B cell (primary cell): ENCODE results near the gene ADGRD1. TPM values are rescaled to one million over a fixed set of nuclear protein-coding genes. Genes with fewer than 3 reads are reported as not detected.

Source experiments
- ATAC-seq: fragments of 200-7000 bp; cut with Tn5 transposase; one replicate; pipeline ENCODE4 v1.10.0; 2021; ENCODE audit warnings: low read depth, mild to moderate bottlenecking, moderate number of reproducible peaks, moderate library complexity
- CTCF ChIA-PET: fragments of 350-600 bp; sonication (Branson Sonifier 250); formaldehyde crosslinking; loops from one replicate; lab custom pipeline; 2021; ENCODE audit warnings: antibody characterized with exemption, inconsistent platforms; lab: Charles Lee
- POLR2A ChIA-PET: fragments of 350-600 bp; sonication (Branson Sonifier 250); formaldehyde crosslinking; loops from one replicate; lab custom pipeline; 2021; ENCODE audit warnings: antibody characterized with exemption; lab: Charles Lee
- DNase-seq: peaks from one replicate; pipeline ENCODE4 v3.0.0; 2013
- H2AFZ ChIP-seq: 2 replicates; pipeline ENCODE4 v1.6.1; 2012; ENCODE audit warnings: mild to moderate bottlenecking, low read depth, low read length; ENCODE audit not compliant: insufficient read depth, poor library complexity, severe bottlenecking
- H3K27ac ChIP-seq, 2 donors: 1 replicate in 1 of 2; 2 replicates in 1 of 2; pipeline ENCODE4 v1.5.1; 2012 to 2013; ENCODE audit warnings: low read length in 2 of 2, mild to moderate bottlenecking in 2 of 2, moderate library complexity in 1 of 2
- H3K27me3 ChIP-seq, 4 experiments: fragments of 200-600 bp in 1 of 4; sonication (generic) in 1 of 4; replicated peaks in 1 of 4; 1 replicate in 2 of 4; 2 replicates in 2 of 4; pipeline versions ENCODE4 v1.6.1 to v1.7.0; 2013 to 2016; ENCODE audit warnings: low read length in 3 of 4, mild to moderate bottlenecking in 2 of 4, mixed read lengths in 1 of 4, moderate library complexity in 1 of 4; ENCODE audit not compliant: insufficient read depth in 4 of 4, control insufficient read depth in 3 of 4; ENCODE audit errors: control extremely low read depth in 1 of 4
- H3K36me3 ChIP-seq, 2 experiments: replicated peaks in 1 of 2; 1 replicate in 1 of 2; 2 replicates in 1 of 2; pipeline versions ENCODE4 v1.6.1 to v1.7.1; 2013; ENCODE audit warnings: low read length in 1 of 2; ENCODE audit not compliant: insufficient read depth in 2 of 2, control insufficient read depth in 1 of 2; ENCODE audit errors: control extremely low read depth in 1 of 2, extremely low read depth in 1 of 2
- H3K4me1 ChIP-seq, 2 donors: fragments of 200-600 bp in 1 of 2; sonication (generic) in 1 of 2; 1 replicate in 1 of 2; 2 replicates in 1 of 2; pipeline versions ENCODE4 v1.5.1 to v1.6.1; 2013 to 2017; ENCODE audit warnings: low read length in 2 of 2; ENCODE audit not compliant: control insufficient read depth in 2 of 2, insufficient read depth in 2 of 2
- H3K4me2 ChIP-seq: replicated peaks from 2 replicates; pipeline ENCODE3; 2012; ENCODE audit warnings: mild to moderate bottlenecking, low read depth, low read length; ENCODE audit not compliant: poor library complexity, severe bottlenecking
- H3K4me3 ChIP-seq, 5 experiments: fragments of 200-600 bp in 1 of 5; sonication (generic) in 1 of 5; 1 replicate in 3 of 5; 2 replicates in 2 of 5; pipeline versions ENCODE4 v1.5.1 to v1.7.0; 2011 to 2016; ENCODE audit warnings: low read length in 4 of 5, mild to moderate bottlenecking in 4 of 5, low read depth in 2 of 5, control low read depth in 1 of 5, moderate library complexity in 1 of 5; ENCODE audit not compliant: insufficient read depth in 1 of 5; ENCODE audit errors: control extremely low read depth in 1 of 5, extremely low read depth in 1 of 5
- H3K79me2 ChIP-seq: fragments of 200-600 bp; sonication (generic); one replicate; pipeline ENCODE4 v1.6.0; 2016; ENCODE audit warnings: low read length; ENCODE audit not compliant: control insufficient read depth, insufficient read depth
- H3K9ac ChIP-seq: fragments of 200-600 bp; sonication (generic); 2 replicates; pipeline ENCODE4 v1.6.1; 2017; ENCODE audit warnings: mild to moderate bottlenecking, low read length, moderate library complexity
- H3K9me3 ChIP-seq, 3 donors: one replicate each; pipeline versions ENCODE4 v1.6.1 to v1.7.1; 2013; ENCODE audit warnings: low read length in 2 of 3; ENCODE audit not compliant: control insufficient read depth in 2 of 3, insufficient read depth in 1 of 3; ENCODE audit errors: control extremely low read depth in 1 of 3
- H4K20me1 ChIP-seq: 2 replicates; pipeline ENCODE4 v1.6.0; 2012; ENCODE audit warnings: mild to moderate bottlenecking, low read length; ENCODE audit not compliant: insufficient read depth, control insufficient read depth, poor library complexity, severe bottlenecking
- H3K27ac Mint-ChIP-seq: one replicate; pipeline ENCODE4 v1.8.0; 2021; ENCODE audit warnings: mixed read lengths
- H3K27me3 Mint-ChIP-seq: one replicate; pipeline ENCODE4 v1.8.0; 2021; ENCODE audit warnings: mixed read lengths
- H3K4me1 Mint-ChIP-seq: one replicate; pipeline ENCODE4 v1.8.0; 2021; ENCODE audit warnings: mixed read lengths
- H3K4me3 Mint-ChIP-seq: one replicate; pipeline ENCODE4 v1.8.0; 2021; ENCODE audit warnings: mixed read lengths
- H3K9me3 Mint-ChIP-seq: one replicate; pipeline ENCODE4 v1.8.0; 2022; ENCODE audit warnings: mixed read lengths; ENCODE audit not compliant: insufficient read depth
- EZH2 ChIP-seq: IDR thresholded peaks from 2 replicates; pipeline ENCODE4 v1.6.1; 2012; ENCODE audit warnings: borderline replicate concordance, low read depth, mild to moderate bottlenecking, moderate library complexity, low read length; ENCODE audit not compliant: insufficient read depth, poor library complexity, severe bottlenecking
- WGBS: methylation state at CpG from one replicate; pipeline ENCODE4 v1.1.5; 2013; ENCODE audit warnings: missing lambda C conversion rate; ENCODE audit not compliant: insufficient coverage; 5-methylcytosine and 5-hydroxymethylcytosine counted together
- intact Hi-C: fragments of 100-400 bp; cut with micrococcal nuclease; formaldehyde crosslinking; loops from one replicate; pipeline ENCODE4 v1.10.0; 2022
- polyA plus RNA-seq: library from polyadenylated mRNA; depleted of rRNA; stranded (reverse); fragments of >200 nt; gene quantifications from 2 replicates; pipeline ENCODE4 v1.2.3, GENCODE V29; 2012
- total RNA-seq, 2 donors: library from RNA; stranded (reverse); fragments of 120-200 nt in 1 of 2; gene quantifications; 1 replicate in 1 of 2; 2 replicates in 1 of 2; pipeline versions ENCODE4 v1.2.3 to v1.2.4, GENCODE V29; 2013 to 2022
- TF ChIP-seq, protein P1 (sequence below): fragments of 200-600 bp; IDR thresholded peaks from one replicate; pipeline ENCODE4 v1.8.0; 2022; ENCODE audit warnings: antibody characterized with exemption, mild to moderate bottlenecking

Gene ADGRD1
- total and polyA plus RNA-seq, 2 donors (not counting 1 experiment from before 2014, with no cell fraction given): 1.1 to 2.2 TPM

DNA sequence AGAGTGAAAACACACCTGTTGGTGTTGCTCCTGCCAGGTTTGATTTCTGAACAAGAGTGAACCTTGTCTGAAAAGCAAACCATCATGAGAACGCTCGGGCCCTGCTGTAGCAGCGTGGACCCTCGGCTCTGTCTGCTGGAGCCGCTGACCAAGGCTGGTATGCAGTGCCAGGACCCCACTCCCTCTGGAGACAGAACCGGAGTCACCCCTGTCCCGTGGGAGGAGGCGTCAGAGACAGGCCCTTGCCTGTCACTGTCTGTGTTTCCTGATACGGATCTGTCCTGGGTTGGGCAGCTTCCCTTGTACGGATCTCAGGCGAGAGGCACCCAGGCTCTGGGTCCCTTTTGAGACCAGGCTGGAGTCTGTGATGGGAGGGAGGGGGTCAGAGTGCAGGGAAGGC, 111.6 kb downstream of the ADGRD1 start:
- Histone ChIP-seq H3K4me3 (no peak overlapping the region), H3K9me3 (no peaks in the 10 kb centered on the region), H3K79me2 (no peaks in the 10 kb centered on the region), H3K4me2 (no peak overlapping the region), H3K36me3 (no peaks in the 10 kb centered on the region), H3K27ac (no peak overlapping the region), H3K4me1 (peaks cover 0 to 3% of the 10 kb centered on the region in 2 donors), H4K20me1 (no peaks in the 10 kb centered on the region), H3K27me3 (peaks cover 0 to 7% (median 1%) of the 10 kb centered on the region in 4 experiments), H2AFZ (no peak overlapping the region), H3K9ac (no peak overlapping the region)
- intact Hi-C loops: no loop called here
- WGBS: 87% methylated on average over 11 of the region's 11 CpGs
- H3K27ac Mint-ChIP-seq: no peak overlapping the region
- H3K4me1 Mint-ChIP-seq: no peaks in the 10 kb centered on the region
- peaks cover 14% of the 10 kb centered on the region for H3K27me3 Mint-ChIP-seq
- no peaks in the 10 kb centered on the region for H3K9me3 Mint-ChIP-seq
- no peak overlapping the region for H3K4me3 Mint-ChIP-seq
- DNase-seq (no peak), ATAC-seq (no peak)
- POLR2A ChIA-PET: no interaction called here
- TF ChIP-seq, protein P1, sequence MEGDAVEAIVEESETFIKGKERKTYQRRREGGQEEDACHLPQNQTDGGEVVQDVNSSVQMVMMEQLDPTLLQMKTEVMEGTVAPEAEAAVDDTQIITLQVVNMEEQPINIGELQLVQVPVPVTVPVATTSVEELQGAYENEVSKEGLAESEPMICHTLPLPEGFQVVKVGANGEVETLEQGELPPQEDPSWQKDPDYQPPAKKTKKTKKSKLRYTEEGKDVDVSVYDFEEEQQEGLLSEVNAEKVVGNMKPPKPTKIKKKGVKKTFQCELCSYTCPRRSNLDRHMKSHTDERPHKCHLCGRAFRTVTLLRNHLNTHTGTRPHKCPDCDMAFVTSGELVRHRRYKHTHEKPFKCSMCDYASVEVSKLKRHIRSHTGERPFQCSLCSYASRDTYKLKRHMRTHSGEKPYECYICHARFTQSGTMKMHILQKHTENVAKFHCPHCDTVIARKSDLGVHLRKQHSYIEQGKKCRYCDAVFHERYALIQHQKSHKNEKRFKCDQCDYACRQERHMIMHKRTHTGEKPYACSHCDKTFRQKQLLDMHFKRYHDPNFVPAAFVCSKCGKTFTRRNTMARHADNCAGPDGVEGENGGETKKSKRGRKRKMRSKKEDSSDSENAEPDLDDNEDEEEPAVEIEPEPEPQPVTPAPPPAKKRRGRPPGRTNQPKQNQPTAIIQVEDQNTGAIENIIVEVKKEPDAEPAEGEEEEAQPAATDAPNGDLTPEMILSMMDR: no peak
- TF ChIP-seq EZH2: no peak
- CTCF ChIA-PET: no interaction called here

DNA sequence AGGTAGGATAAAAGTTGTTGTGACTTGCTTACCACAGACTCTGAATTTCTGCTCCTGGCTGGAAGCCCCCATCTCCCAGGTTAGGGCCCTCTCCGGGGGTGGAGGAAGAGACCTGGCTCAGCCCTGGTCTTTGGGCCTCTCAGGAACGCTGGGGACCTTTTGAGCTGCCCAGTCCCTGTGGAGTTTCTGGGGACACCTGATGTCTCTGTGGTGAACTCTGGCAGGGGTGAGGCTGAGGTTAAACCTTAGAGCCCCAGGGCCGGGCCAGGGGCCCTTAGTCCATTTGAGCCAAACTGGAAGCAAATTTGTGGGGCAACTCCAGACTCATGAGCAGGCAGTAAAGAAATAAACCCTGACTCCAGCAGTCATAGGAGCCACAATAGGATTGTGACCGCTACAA, 112.1 kb downstream of the ADGRD1 start:
- Mint-ChIP-seq H3K4me3 (no peak overlapping the region), H3K27me3 (peaks cover 14% of the 10 kb centered on the region), H3K27ac (no peak overlapping the region), H3K4me1 (no peaks in the 10 kb centered on the region), H3K9me3 (no peaks in the 10 kb centered on the region)
- Histone ChIP-seq H3K27ac (no peak overlapping the region), H3K4me1 (peaks cover 0 to 3% of the 10 kb centered on the region in 2 donors), H3K27me3 (peaks cover 0 to 7% (median 1%) of the 10 kb centered on the region in 4 experiments), H4K20me1 (no peaks in the 10 kb centered on the region), H3K9ac (no peak overlapping the region), H3K4me2 (no peak overlapping the region), H2AFZ (no peak overlapping the region), H3K4me3 (no peak overlapping the region), H3K9me3 (peaks cover 0 to 3% (median 0%) of the 10 kb centered on the region in 3 donors), H3K36me3 (no peaks in the 10 kb centered on the region), H3K79me2 (no peaks in the 10 kb centered on the region)
- no peak for DNase-seq
- intact Hi-C loops: no loop called here
- WGBS: 93% methylated on average over 4 of the region's 4 CpGs
- no peak for ATAC-seq
- CTCF ChIA-PET: no interaction called here
- TF ChIP-seq EZH2: no peak
- TF ChIP-seq, protein P1: no peak
- POLR2A ChIA-PET: no interaction called here
